ENCODE data around the gene ARHGAP26. TPM values are rescaled to one million over a fixed set of nuclear protein-coding genes. Genes with fewer than 3 reads are reported as not detected.

Gene ARHGAP26
- total and polyA plus RNA-seq, 12 donors, result 7.5 to 45.8 (median 37.2) TPM

DNA sequence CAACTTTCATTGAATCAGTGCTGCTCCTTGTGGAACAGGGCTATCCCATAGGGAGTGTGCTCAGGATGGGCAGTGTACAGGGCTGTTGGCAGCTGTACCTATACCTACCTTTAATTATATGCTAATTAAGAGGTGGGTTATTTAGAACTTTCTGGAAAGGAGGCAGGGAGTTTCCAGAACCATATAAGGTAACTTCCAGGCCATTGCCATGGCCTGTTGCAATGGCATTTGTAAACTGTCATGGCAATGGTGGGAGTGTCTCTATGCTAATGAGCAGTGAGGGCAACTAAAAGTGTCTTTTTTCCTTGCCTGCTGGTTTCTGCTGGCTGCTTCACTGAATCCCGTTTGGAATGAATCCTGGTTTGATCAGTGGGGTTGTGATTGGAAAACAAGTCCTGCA, 2.3 kb upstream of the ARHGAP26 start:
- ATAC-seq, result no peak
- WGBS, 2 donors, result 88 to 95% methylated on average over 1 of the region's 1 CpG

DNA sequence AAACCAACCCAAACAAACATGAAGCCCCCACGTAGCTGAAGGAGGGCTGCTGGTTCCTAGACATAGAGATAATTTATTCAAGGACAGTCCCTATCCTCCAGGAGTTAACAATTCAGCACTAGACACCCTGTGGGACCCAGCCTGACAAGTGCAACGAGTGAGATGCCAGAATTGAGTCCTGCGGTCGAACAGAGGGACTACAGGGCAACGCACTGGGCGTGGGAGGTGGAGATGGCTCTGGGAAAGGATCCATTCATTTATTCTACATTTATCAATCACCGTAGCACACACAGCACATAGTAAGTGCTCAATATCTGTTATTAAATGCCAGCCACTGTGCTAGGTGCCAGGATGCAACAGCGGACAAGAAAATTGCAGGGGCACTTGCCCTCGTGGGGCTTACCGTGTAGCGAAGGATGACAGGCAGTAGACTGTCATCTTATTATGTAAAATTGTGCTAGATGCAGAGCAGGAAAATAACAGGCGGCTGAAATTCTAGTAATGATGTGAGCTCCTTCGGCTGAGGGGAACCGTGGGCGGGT, 855 bp upstream of the ARHGAP26 start:
- TF ChIP-seq, protein P1, sequence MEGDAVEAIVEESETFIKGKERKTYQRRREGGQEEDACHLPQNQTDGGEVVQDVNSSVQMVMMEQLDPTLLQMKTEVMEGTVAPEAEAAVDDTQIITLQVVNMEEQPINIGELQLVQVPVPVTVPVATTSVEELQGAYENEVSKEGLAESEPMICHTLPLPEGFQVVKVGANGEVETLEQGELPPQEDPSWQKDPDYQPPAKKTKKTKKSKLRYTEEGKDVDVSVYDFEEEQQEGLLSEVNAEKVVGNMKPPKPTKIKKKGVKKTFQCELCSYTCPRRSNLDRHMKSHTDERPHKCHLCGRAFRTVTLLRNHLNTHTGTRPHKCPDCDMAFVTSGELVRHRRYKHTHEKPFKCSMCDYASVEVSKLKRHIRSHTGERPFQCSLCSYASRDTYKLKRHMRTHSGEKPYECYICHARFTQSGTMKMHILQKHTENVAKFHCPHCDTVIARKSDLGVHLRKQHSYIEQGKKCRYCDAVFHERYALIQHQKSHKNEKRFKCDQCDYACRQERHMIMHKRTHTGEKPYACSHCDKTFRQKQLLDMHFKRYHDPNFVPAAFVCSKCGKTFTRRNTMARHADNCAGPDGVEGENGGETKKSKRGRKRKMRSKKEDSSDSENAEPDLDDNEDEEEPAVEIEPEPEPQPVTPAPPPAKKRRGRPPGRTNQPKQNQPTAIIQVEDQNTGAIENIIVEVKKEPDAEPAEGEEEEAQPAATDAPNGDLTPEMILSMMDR (IDR thresholded peaks at IDR 0.05), result peak in 2 of 9 donors; percentile 23 to 25
- Histone ChIP-seq H3K4me1 (peaks cover 8 to 40% (median 37%) of the 10 kb centered on the region in 9 donors), H3K4me3 (peak overlapping the region; percentile 58 to 98 (median 92)), H3K27ac (peak overlapping the region; percentile 58 to 95 (median 92)), H3K27me3 (no peaks in the 10 kb centered on the region), H3K9me3 (no peaks in the 10 kb centered on the region), H3K36me3 (no peaks in the 10 kb centered on the region)
- intact Hi-C loops (cut with DNase I), result loop anchor here in 1 of 10 donors (2.0 kb wide), 1 partner anchor 17 kb away; no protein-coding TSS in a partner anchor
- DNase-seq (no peak), ATAC-seq (peak in 2 of 8 donors; percentile 2 to 4)
- WGBS, 2 donors, result 4 to 9% methylated on average over 15 of the region's 15 CpGs

More for the DNA sequence above, 2.3 kb upstream of the ARHGAP26 start:
- H3K4me3 ChIP-seq, result no peak overlapping the region
- no peaks in the 10 kb centered on the region for H3K9me3 ChIP-seq
- H3K27ac ChIP-seq, result no peak overlapping the region
- intact Hi-C loops (cut with DNase I), result loop anchor here in 1 of 10 donors (2.0 kb wide), 1 partner anchor 15 kb away; no protein-coding TSS in a partner anchor
- H3K27me3 ChIP-seq, result no peaks in the 10 kb centered on the region
- no peak for DNase-seq
- peaks cover 8 to 26% (median 23%) of the 10 kb centered on the region in 9 donors for H3K4me1 ChIP-seq
- H3K36me3 ChIP-seq, result no peaks in the 10 kb centered on the region
- TF ChIP-seq, protein P1 (IDR thresholded peaks at IDR 0.05), result no peak

DNA sequence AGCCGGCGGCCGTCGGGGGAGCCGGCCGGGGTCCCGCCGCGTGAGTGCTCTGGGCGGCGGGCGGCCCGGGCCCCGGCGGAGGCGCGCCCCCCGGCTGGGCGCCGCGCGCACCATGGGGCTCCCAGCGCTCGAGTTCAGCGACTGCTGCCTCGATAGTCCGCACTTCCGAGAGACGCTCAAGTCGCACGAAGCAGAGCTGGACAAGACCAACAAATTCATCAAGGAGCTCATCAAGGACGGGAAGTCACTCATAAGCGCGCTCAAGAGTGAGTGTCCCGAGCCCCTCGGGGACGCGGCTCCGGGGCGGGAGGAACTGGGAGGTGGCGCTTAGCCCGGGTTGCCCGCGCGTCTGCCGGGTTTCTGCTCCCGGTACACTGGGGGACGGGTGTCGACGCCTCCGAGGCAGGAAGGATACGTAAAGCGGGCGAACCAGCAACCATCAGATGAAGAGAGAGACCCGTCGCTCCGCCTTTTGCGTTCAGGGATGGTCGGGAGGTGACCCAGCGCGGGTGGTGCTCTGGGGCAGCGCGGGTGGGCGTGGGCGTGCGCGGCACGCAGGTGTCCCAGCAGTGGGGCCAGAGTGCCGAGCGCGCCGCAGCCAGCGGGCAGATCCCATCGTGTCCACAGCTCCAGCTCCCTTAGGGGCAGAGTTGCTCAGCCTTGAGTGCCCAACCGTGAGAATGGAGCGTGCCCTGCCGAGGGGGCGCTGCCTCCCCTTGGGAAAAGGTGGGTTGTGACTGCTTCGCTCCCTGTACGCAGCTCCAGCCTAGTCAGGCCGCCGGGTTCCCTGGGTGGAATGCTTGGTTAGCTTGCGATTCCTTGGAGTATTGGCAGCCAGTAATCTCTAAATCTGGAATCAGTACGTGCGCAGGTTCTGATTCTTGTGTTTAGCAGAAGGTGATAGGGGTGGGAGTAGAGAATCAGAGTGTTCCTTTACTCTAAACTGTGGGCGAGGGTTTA, 753 bp downstream of the ARHGAP26 start:
- H3K36me3 ChIP-seq, result no peaks in the 10 kb centered on the region
- intact Hi-C loops (cut with DNase I), result loop anchor here (2.0 to 5.0 kb wide), 8 partner anchors 41 to 101 kb away; no protein-coding TSS in a partner anchor
- H3K9me3 ChIP-seq, result no peaks in the 10 kb centered on the region
- DNase-seq, result peak; percentile 59 to 67
- 1% methylated on average over 86 of the region's 86 CpGs for WGBS, 2 donors
- H3K27me3 ChIP-seq, result no peaks in the 10 kb centered on the region
- peaks cover 8 to 55% (median 45%) of the 10 kb centered on the region in 9 donors for H3K4me1 ChIP-seq
- H3K27ac ChIP-seq, result peak overlapping the region; percentile 80 to 95 (median 92)
- peak overlapping the region; percentile 58 to 98 (median 88) for H3K4me3 ChIP-seq
- ATAC-seq, result peak; percentile 9 to 55 (median 20)
- TF ChIP-seq, protein P1 (IDR thresholded peaks at IDR 0.05), result peak in 4 of 9 donors; percentile 9 to 35 (median 28)

DNA sequence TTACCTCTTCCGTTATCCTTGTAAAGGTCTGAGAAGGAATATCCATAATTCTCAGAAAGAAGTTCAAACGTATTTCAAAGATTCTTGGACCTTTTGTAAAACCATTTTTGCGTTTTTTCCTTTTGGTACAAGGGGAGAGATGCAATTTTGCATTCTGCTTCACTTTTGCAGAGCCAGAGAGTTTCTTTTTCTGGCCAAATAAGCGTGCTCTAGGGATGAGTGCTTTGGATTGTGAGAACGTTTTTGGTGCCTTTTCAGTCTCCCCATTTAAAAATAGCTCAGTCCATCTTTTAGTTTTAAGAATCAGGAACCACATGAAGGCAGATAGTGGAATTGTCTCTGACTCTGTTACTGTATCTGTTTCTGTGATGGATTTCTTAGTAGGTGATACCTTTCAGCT, 1.5 kb downstream of the ARHGAP26 start:
- Histone ChIP-seq H3K4me3 (peak overlapping the region; percentile 58 to 98 (median 88)), H3K27me3 (no peaks in the 10 kb centered on the region), H3K9me3 (no peaks in the 10 kb centered on the region), H3K27ac (peak overlapping the region; percentile 80 to 95 (median 92)), H3K4me1 (peaks cover 8 to 62% (median 51%) of the 10 kb centered on the region in 9 donors), H3K36me3 (no peaks in the 10 kb centered on the region)
- intact Hi-C loops (cut with DNase I), result loop anchor here (2.0 to 5.0 kb wide), 8 partner anchors 41 to 101 kb away; no protein-coding TSS in a partner anchor
- DNase-seq, result no peak
- WGBS, 2 donors, result 10 to 15% methylated on average over 5 of the region's 5 CpGs
- TF ChIP-seq, protein P1 (IDR thresholded peaks at IDR 0.05), result no peak
- ATAC-seq, result no peak

Measured in heart right ventricle (tissue), 16 donors.